HG02870 (cell line): ENCODE results near the gene TBX1.
"Not testable (repeated sequence)": the region's sequence is repeated elsewhere in the genome, so short reads cannot be mapped to it uniquely, and the experiment has no call there.

ENCODE experiments used
- ATAC-seq: cut with Tn5 transposase; IDR thresholded peaks from one replicate; pipeline ENCODE4 v1.9.1; 2021; ENCODE audit warnings: mild to moderate bottlenecking, moderate library complexity; ENCODE audit not compliant: unreplicated experiment

TBX1 gene

GRCh38 chr22:19779685-19780268 lies 19.2 kb downstream of the TBX1 start:
- no peak for ATAC-seq

GRCh38 chr22:19782533-19782932 lies 22.0 kb downstream of the TBX1 start:
- no peak for ATAC-seq

GRCh38 chr22:19783586-19784383 lies 23.2 kb downstream of the TBX1 start:
- no peak for ATAC-seq

GRCh38 chr22:19784384-19785175 lies 24.0 kb downstream of the TBX1 start:
- no peak for ATAC-seq

- no peak for ATAC-seq
These were observed 25.1 kb downstream of the TBX1 start for GRCh38 chr22:19785461-19786263.

- ATAC-seq: no peak
These were observed 25.6 kb downstream of the TBX1 start for GRCh38 chr22:19786264-19786585.

- ATAC-seq: no peak
These were observed 26.6 kb downstream of the TBX1 start for GRCh38 chr22:19786959-19787848.

GRCh38 chr22:19787849-19788141 lies 27.2 kb downstream of the TBX1 start:
- ATAC-seq: no peak

- no peak for ATAC-seq
These were observed 28.2 kb downstream of the TBX1 start for GRCh38 chr22:19788661-19789225.

GRCh38 chr22:19789406-19789805 lies 28.8 kb downstream of the TBX1 start:
- no peak for ATAC-seq

- no peak for ATAC-seq
These were observed 29.2 kb downstream of the TBX1 start for GRCh38 chr22:19789828-19790227.

GRCh38 chr22:19791243-19791642 lies 30.7 kb downstream of the TBX1 start:
- ATAC-seq: no peak

- ATAC-seq: no peak
These were observed 31.3 kb downstream of the TBX1 start for GRCh38 chr22:19791894-19792293.

- ATAC-seq: not testable (repeated sequence)
These were observed 31.9 kb downstream of the TBX1 start for GRCh38 chr22:19792383-19792896.

- no peak for ATAC-seq
These were observed 32.6 kb downstream of the TBX1 start for GRCh38 chr22:19793161-19793560.

GRCh38 chr22:19793661-19794310 lies 33.2 kb downstream of the TBX1 start:
- no peak for ATAC-seq

- ATAC-seq: no peak
These were observed 35.0 kb downstream of the TBX1 start for GRCh38 chr22:19795617-19796008.

- ATAC-seq: no peak
These were observed 35.6 kb downstream of the TBX1 start for GRCh38 chr22:19796160-19796559.
